ENCODE results near the gene PHACTR2. TPM values are rescaled to one million over a fixed set of nuclear protein-coding genes. Genes with fewer than 3 reads are reported as not detected.
"Not testable (repeated sequence)": the region's sequence is repeated elsewhere in the genome, so short reads cannot be mapped to it uniquely, and the experiment has no call there.

PHACTR2 gene
- total RNA-seq, 2 donors from 2014 or later: 68.5 to 87.7 TPM

- no peak for TF ChIP-seq CTCF (IDR thresholded peaks at IDR 0.05)
- Histone ChIP-seq H3K36me3 (peaks cover 39% of the 10 kb centered on the region), H3K9me3 (no peaks in the 10 kb centered on the region)
These were observed 182.3 kb downstream of the PHACTR2 start for GRCh38 chr6:143859891-143860660.

DNA sequence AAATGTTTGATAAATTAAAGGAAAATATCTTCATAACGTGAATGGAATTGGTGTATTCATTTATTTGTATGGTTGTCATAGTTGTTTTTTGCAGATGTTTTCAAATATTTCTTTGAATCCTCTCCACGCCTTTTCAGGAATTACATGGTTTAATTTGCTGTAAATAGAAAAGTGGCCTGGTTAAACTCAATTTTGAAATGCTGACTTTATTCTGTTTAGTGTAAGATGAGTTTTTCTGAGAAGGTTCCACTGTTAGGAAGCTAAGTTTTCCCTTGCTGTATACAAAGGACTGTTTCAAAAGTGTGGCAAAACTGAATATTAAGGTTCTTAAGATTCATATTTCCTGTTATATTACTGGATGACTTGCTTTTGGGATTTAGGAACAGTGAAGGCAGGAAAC lies 186.0 kb downstream of the PHACTR2 start:
- Histone ChIP-seq H3K36me3 (peaks cover 18% of the 10 kb centered on the region), H3K9me3 (no peaks in the 10 kb centered on the region), H3K4me1 (ENCODE audit: control insufficient read depth in 1 of 2, low read depth in 2 of 2) (no peaks in the 10 kb centered on the region), H3K27me3 (replicated peaks; ENCODE audit: insufficient read depth) (no peaks in the 10 kb centered on the region), H3K27ac (no peak overlapping the region), H3K4me3 (no peak overlapping the region)
- TF ChIP-seq CTCF (IDR thresholded peaks at IDR 0.05): no peak
- DNase-seq (ENCODE audit: low spot score) (no peak), ATAC-seq (ENCODE audit: insufficient number of reproducible peaks, low FRiP score, low read depth) (no peak)

More at GRCh38 chr6:143859891-143860660, 182.3 kb downstream of the PHACTR2 start:
- H3K27ac ChIP-seq: no peak overlapping the region
- DNase-seq (ENCODE audit: low spot score) (no peak), ATAC-seq (ENCODE audit: insufficient number of reproducible peaks, low FRiP score, low read depth) (no peak)
- no peaks in the 10 kb centered on the region for H3K4me1 ChIP-seq (ENCODE audit: control insufficient read depth in 1 of 2, low read depth in 2 of 2)
- no peaks in the 10 kb centered on the region for H3K27me3 ChIP-seq (replicated peaks; ENCODE audit: insufficient read depth)
- H3K4me3 ChIP-seq: no peak overlapping the region

DNA sequence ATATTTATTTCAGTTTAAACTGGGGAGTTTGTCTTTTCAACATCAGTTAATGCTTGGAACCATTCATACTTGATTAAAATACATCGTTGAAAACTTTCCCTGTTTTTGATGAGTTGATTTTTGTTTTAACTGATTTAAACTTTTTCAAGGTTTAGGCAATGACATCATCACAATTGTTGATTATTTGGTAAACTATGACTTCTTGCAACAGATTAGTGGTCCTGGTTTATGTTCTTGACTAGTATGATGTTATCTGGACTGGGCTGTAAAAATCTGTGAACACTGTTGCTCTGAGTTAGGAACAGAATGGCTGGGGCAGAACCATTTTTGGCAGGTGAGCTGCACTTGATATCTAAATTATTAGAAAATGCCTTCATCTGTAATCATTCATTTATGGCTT lies 186.5 kb downstream of the PHACTR2 start, which contains the start of gene ZC2HC1B:
Gene ZC2HC1B, plus strand, starts transcription at position 241 of the 400 bp plus-strand sequence. Its CDS starts 66 bp downstream, at position 307.
- DNase-seq (ENCODE audit: low spot score) (no peak), ATAC-seq (ENCODE audit: insufficient number of reproducible peaks, low FRiP score, low read depth) (no peak)
- Histone ChIP-seq H3K27ac (no peak within 1 kb of the TSS), H3K9me3 (no peaks in the 10 kb centered on the region), H3K4me3 (no peak within 1 kb of the TSS), H3K36me3 (peaks cover 16% of the 10 kb centered on the region), H3K27me3 (replicated peaks; ENCODE audit: insufficient read depth) (no peaks in the 10 kb centered on the region), H3K4me1 (ENCODE audit: control insufficient read depth in 1 of 2, low read depth in 2 of 2) (no peaks in the 10 kb centered on the region)
- TF ChIP-seq CTCF (IDR thresholded peaks at IDR 0.05): no peak

GRCh38 chr6:143867236-143867635 lies 189.5 kb downstream of the PHACTR2 start:
- H3K4me1 ChIP-seq (ENCODE audit: control insufficient read depth in 1 of 2, low read depth in 2 of 2): no peaks in the 10 kb centered on the region
- TF ChIP-seq CTCF (IDR thresholded peaks at IDR 0.05): no peak
- ATAC-seq (ENCODE audit: insufficient number of reproducible peaks, low FRiP score, low read depth) (no peak), DNase-seq (ENCODE audit: low spot score) (no peak)
- H3K9me3 ChIP-seq: no peaks in the 10 kb centered on the region
- no peaks in the 10 kb centered on the region for H3K27me3 ChIP-seq (replicated peaks; ENCODE audit: insufficient read depth)
- no peak overlapping the region for H3K4me3 ChIP-seq
- H3K36me3 ChIP-seq: no peaks in the 10 kb centered on the region
- H3K27ac ChIP-seq: no peak overlapping the region

DNA sequence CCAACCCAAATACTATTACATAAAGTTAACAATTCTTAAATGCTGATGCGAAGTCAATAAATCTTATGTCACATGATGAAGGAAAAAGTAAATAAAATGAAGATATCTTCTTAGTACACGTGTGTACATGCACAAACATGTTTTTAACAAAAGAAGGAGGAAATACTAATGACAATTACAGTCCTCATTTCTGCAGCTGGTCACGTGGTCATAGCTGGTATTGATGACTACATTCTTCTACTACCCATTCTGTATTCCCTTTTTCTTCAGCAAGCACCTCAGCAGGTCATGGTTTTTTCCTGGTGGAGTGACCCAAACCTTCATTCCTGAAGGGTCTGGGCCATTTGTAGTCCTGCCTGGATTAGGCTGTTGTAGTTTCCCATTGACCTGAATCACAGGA lies 191.0 kb downstream of the PHACTR2 start:
- not testable (repeated sequence) for DNase-seq (ENCODE audit: low spot score); H3K4me3 ChIP-seq; ATAC-seq (ENCODE audit: insufficient number of reproducible peaks, low FRiP score, low read depth); H3K4me1 ChIP-seq (ENCODE audit: control insufficient read depth in 1 of 2, low read depth in 2 of 2); H3K27me3 ChIP-seq (replicated peaks; ENCODE audit: insufficient read depth); H3K27ac ChIP-seq; H3K36me3 ChIP-seq; H3K9me3 ChIP-seq

- not testable (repeated sequence) for H3K4me3 ChIP-seq; H3K36me3 ChIP-seq; H3K27ac ChIP-seq; H3K4me1 ChIP-seq (ENCODE audit: control insufficient read depth in 1 of 2, low read depth in 2 of 2); ATAC-seq (ENCODE audit: insufficient number of reproducible peaks, low FRiP score, low read depth); DNase-seq (ENCODE audit: low spot score); H3K9me3 ChIP-seq; H3K27me3 ChIP-seq (replicated peaks; ENCODE audit: insufficient read depth)
These were observed 193.5 kb downstream of the PHACTR2 start for GRCh38 chr6:143871202-143871730.

All from thoracic aorta (tissue), 2 donors.